ENCODE results near the gene ORM1. TPM values are rescaled to one million over a fixed set of nuclear protein-coding genes. Genes with fewer than 3 reads are reported as not detected.

The ORM1 gene
- total RNA-seq, 1 experiment from 2014 or later = 4.4 TPM

DNA sequence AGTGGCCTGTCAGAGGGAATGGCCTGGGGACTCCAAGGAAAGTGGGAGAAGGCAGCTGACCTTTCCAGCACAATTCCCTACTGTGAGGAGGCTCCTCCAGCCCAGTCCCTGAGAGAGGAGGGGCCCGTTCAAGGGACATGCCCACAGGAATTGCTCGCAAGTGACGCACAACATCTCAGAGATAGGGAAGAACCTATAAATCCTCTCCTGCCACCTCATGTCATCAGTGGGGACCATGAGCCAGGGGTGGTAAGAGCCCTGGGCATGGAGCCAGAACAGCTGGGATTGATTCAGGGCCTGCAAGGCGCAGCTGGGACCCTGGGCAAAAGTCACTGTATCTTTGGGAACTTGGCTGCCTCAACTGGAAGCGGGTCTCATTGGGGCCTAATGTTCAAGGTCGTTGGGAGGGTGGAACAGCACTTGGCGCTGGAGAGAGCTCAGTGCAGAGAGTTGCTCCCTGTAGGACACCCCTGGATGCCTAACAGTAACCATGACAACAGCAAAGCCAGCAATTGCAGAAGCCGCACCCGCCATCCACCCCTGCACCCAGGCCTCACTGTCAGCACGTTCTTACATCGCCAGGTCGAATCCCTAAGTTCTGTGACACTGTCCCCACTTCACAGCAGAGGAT is 41.3 kb upstream of the ORM1 start:
- Histone ChIP-seq H3K4me2 (ENCODE audit: insufficient read depth, insufficient read length, low read length) (no peak overlapping the region), H3K23ac (ENCODE audit: insufficient read length, low read depth, low read length) (no peak overlapping the region), H3K9ac (ENCODE audit: extremely low read depth, insufficient read length, low read length) (no peak overlapping the region), H2AK5ac (ENCODE audit: insufficient read length, low read length) (no peak overlapping the region), H4K5ac (ENCODE audit: insufficient read length, low read depth, low read length) (no peak overlapping the region), H3K27me3 (ENCODE audit: insufficient read depth, low read length) (no peaks in the 10 kb centered on the region), H2BK120ac (ENCODE audit: low read depth, low read length, poor library complexity, severe bottlenecking) (no peak overlapping the region), H3K79me2 (ENCODE audit: insufficient read depth, low read length) (no peaks in the 10 kb centered on the region), H3K9me3 (ENCODE audit: control insufficient read depth, low read depth, low read length) (no peaks in the 10 kb centered on the region), H2BK15ac (ENCODE audit: low read depth, low read length) (no peak overlapping the region), H3K4me1 (ENCODE audit: insufficient read depth, low read length) (no peaks in the 10 kb centered on the region), H2BK12ac (ENCODE audit: insufficient read length, low read depth, low read length) (no peak overlapping the region), H3K27ac (ENCODE audit: insufficient read length, low read depth, low read length) (no peak overlapping the region), H4K20me1 (ENCODE audit: control insufficient read depth, insufficient read depth, insufficient read length) (no peaks in the 10 kb centered on the region), H3K79me1 (ENCODE audit: insufficient read depth, low read depth, low read length, poor library complexity, severe bottlenecking) (no peaks in the 10 kb centered on the region), H4K91ac (ENCODE audit: insufficient read length, low read depth, low read length) (no peak overlapping the region), H2BK20ac (ENCODE audit: low read depth, low read length, poor library complexity, severe bottlenecking) (no peak overlapping the region), H3T11ph (ENCODE audit: low read length) (no peak overlapping the region), H2BK5ac (ENCODE audit: insufficient read length, low read length) (no peak overlapping the region), H3K18ac (ENCODE audit: insufficient read length, low read depth, low read length) (no peak overlapping the region), H3K23me2 (ENCODE audit: insufficient read length, low read depth, low read length, poor library complexity, severe bottlenecking) (no peaks in the 10 kb centered on the region), H3K14ac (ENCODE audit: insufficient read depth, low read length) (no peak overlapping the region; the same call in 1 of the 2 replicates), H4K8ac (replicated peaks; ENCODE audit: insufficient read length, low read depth, low read length) (no peak overlapping the region), H3K56ac (ENCODE audit: insufficient read length, low read depth, low read length) (no peak overlapping the region), H3K4ac (ENCODE audit: low read depth, low read length) (no peak overlapping the region), H2AFZ (ENCODE audit: low read length) (no peak overlapping the region)
- Mint-ChIP-seq H3K36me3 (ENCODE audit: insufficient read depth in 1 of 3, low read depth in 3 of 3) (peaks cover 0 to 9% (median 2%) of the 10 kb centered on the region in 3 experiments; a peak in 3 of 7 replicates), H3K27ac (peak overlapping the region in 1 of 3 experiments; percentile 9; a peak in 1 of 7 replicates), H3K4me3 (no peak overlapping the region), H3K9me3 (no peaks in the 10 kb centered on the region; a peak in 1 of 5 replicates), H3K4me1 (peaks cover 4 to 13% of the 10 kb centered on the region in 2 experiments; a peak in 3 of 4 replicates), H3K27me3 (ENCODE audit: low read depth) (no peaks in the 10 kb centered on the region; the same call in 1 of the 2 replicates)
- TF ChIP-seq, protein P1, sequence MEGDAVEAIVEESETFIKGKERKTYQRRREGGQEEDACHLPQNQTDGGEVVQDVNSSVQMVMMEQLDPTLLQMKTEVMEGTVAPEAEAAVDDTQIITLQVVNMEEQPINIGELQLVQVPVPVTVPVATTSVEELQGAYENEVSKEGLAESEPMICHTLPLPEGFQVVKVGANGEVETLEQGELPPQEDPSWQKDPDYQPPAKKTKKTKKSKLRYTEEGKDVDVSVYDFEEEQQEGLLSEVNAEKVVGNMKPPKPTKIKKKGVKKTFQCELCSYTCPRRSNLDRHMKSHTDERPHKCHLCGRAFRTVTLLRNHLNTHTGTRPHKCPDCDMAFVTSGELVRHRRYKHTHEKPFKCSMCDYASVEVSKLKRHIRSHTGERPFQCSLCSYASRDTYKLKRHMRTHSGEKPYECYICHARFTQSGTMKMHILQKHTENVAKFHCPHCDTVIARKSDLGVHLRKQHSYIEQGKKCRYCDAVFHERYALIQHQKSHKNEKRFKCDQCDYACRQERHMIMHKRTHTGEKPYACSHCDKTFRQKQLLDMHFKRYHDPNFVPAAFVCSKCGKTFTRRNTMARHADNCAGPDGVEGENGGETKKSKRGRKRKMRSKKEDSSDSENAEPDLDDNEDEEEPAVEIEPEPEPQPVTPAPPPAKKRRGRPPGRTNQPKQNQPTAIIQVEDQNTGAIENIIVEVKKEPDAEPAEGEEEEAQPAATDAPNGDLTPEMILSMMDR (conservative IDR thresholded peaks at IDR 0.05) = no peak
- peak; percentile 15 for DNase-seq
- no CpG with 5 or more reads among the region's 12 CpGs for WGBS (ENCODE audit: extremely low coverage, insufficient read length, low lambda C conversion rate)
